ENCODE measurements around the gene SAPCD1.
A peak's percentile ranks its signal among the peaks of the same experiment; 100 is the strongest.

Gene SAPCD1

GRCh38 chr6:31758281-31758680 is 4.2 kb upstream of the SAPCD1 start:
- no peak for DNase-seq

- DNase-seq: no peak
Observed at GRCh38 chr6:31760790-31761189, 1.7 kb upstream of the SAPCD1 start.

- DNase-seq: no peak
Observed at GRCh38 chr6:31761343-31761742, 1.1 kb upstream of the SAPCD1 start.

- DNase-seq: no peak
Observed at GRCh38 chr6:31762878-31763618, 592 bp downstream of the SAPCD1 start.

GRCh38 chr6:31763619-31763940 is 1.1 kb downstream of the SAPCD1 start:
- no peak for DNase-seq

- DNase-seq: no peak
Observed at GRCh38 chr6:31764198-31764597, 1.7 kb downstream of the SAPCD1 start.

- no peak for DNase-seq
Observed at GRCh38 chr6:31765559-31765909, 3.1 kb downstream of the SAPCD1 start.

- no peak for DNase-seq
Observed at GRCh38 chr6:31765910-31766794, 3.7 kb downstream of the SAPCD1 start.

GRCh38 chr6:31767096-31767645 is 4.7 kb downstream of the SAPCD1 start:
- no peak for DNase-seq

- DNase-seq: no peak
Observed at GRCh38 chr6:31768363-31769257, 6.2 kb downstream of the SAPCD1 start.

- no peak for DNase-seq
Observed at GRCh38 chr6:31769684-31770371, 7.4 kb downstream of the SAPCD1 start.

- no peak for DNase-seq
Observed at GRCh38 chr6:31770860-31771259, 8.4 kb downstream of the SAPCD1 start.

GRCh38 chr6:31771992-31772358 is 9.5 kb downstream of the SAPCD1 start:
- DNase-seq: no peak

GRCh38 chr6:31775184-31775583 is 12.7 kb downstream of the SAPCD1 start:
- no peak for DNase-seq

- DNase-seq: no peak
Observed at GRCh38 chr6:31775633-31776484, 13.4 kb downstream of the SAPCD1 start.

- no peak for DNase-seq
Observed at GRCh38 chr6:31776485-31776988, 14.1 kb downstream of the SAPCD1 start.

GRCh38 chr6:31776989-31777666 is 14.7 kb downstream of the SAPCD1 start, which contains the start of gene VWA7:
Gene VWA7 (minus strand): TSS chr6:31777328. CDS start chr6:31776779, 549 bp downstream.
- DNase-seq: peak; percentile 50

- no peak for DNase-seq
Observed at GRCh38 chr6:31777667-31778050, 15.2 kb downstream of the SAPCD1 start.

GRCh38 chr6:31778193-31778592 is 15.7 kb downstream of the SAPCD1 start:
- DNase-seq: no peak

Measured in activated gamma-delta T cell (primary cell).